Body of pancreas (tissue), 4 donors: ENCODE results near the gene HOXA2. TPM values are rescaled to one million over a fixed set of nuclear protein-coding genes. Genes with fewer than 3 reads are reported as not detected.
A peak's percentile ranks its signal among the peaks of the same experiment; 100 is the strongest.

ENCODE experiments used
- ATAC-seq: fragments of 150-250 bp; one replicate; pipeline ENCODE4 v1.9.1; 2016
- DNase-seq, 4 donors: peaks; one replicate each; pipeline ENCODE4 v3.0.0-alpha.2; 2019
- H3K27ac ChIP-seq, 4 donors: fragments of 200-600 bp; sonication (generic); 1 replicate in 3 of 4; 2 replicates in 1 of 4; pipeline versions ENCODE4 v1.5.1 to v1.6.1; 2016 to 2019; ENCODE audit warnings: mild to moderate bottlenecking in 1 of 4, mixed read lengths in 1 of 4, moderate library complexity in 1 of 4
- H3K27me3 ChIP-seq, 2 donors: fragments of 200-600 bp; sonication (generic); one replicate each; pipeline ENCODE4 v1.6.0; 2016; ENCODE audit warnings: mild to moderate bottlenecking in 1 of 2
- H3K36me3 ChIP-seq, 2 donors: fragments of 200-600 bp; sonication (generic); replicated peaks in 1 of 2; 2 replicates each; pipeline ENCODE4 v1.5.1; 2016; ENCODE audit warnings: low read depth in 2 of 2; ENCODE audit not compliant: insufficient read depth in 1 of 2
- H3K4me1 ChIP-seq: fragments of 200-600 bp; sonication (generic); one replicate; pipeline ENCODE4 v1.6.0; 2016
- H3K4me3 ChIP-seq, 2 donors: fragments of 200-600 bp; sonication (generic); 1 replicate in 1 of 2; 2 replicates in 1 of 2; pipeline ENCODE4 v1.5.1; 2016 to 2019
- H3K9me3 ChIP-seq, 3 donors: fragments of 200-600 bp; sonication (generic); 1 replicate in 2 of 3; 2 replicates in 1 of 3; pipeline ENCODE4 v1.5.1; 2016
- POLR2A ChIP-seq, 3 donors: fragments of 450-650 bp; IDR thresholded peaks; one replicate each; pipeline ENCODE4 v1.6.1; 2016; ENCODE audit warnings: antibody characterized with exemption in 3 of 3, mild to moderate bottlenecking in 2 of 3
- WGBS, 2 donors: methylation state at CpG; one replicate each; pipeline ENCODE4 v1.1.5; 2017; 5-methylcytosine and 5-hydroxymethylcytosine counted together
- intact Hi-C: fragments of 100-400 bp; cut with DNase I; formaldehyde crosslinking; loops from one replicate; pipeline ENCODE4 v1.15.1; 2023
- total RNA-seq, 2 donors: library from RNA; depleted of rRNA; stranded (reverse); fragments of >200 nt; gene quantifications; one replicate each; pipeline ENCODE4 v1.1.0, GENCODE V29; 2016
- TF ChIP-seq, protein P1 (sequence below), 7 experiments: fragments of 450-650 bp in 4 of 7; fragments of 200-600 bp in 3 of 7; sonication (generic) in 3 of 7; IDR thresholded peaks; one replicate each; pipeline ENCODE4 v1.5.1; 2016 to 2019; ENCODE audit warnings: antibody characterized with exemption in 7 of 7

The HOXA2 gene
- total RNA-seq, 2 donors from 2014 or later, result 0.66 TPM; not detected in 1

DNA sequence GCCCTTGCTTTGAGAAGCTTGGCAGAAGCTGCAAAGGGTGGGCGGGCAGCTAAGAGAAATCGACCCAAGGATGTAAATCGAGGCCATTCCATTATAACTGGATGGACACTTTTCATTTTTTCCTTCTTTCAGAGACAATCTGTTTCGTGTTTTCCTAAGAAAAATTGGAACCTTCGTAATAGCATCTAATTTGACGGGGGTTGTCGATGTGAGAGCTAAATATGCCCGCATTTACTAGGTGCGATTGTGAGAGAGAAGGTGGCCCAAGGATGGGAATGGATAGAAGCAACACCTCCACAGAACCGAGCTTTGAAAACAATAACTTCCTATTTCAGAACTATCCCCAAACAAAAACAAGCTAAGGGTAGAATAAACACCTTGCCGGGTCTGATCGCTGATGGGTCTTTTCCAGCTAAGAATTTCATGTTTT is 28.9 kb upstream of the HOXA2 start:
- no peaks in the 10 kb centered on the region for H3K36me3 ChIP-seq
- DNase-seq, result no peak
- H3K27ac ChIP-seq, result peak overlapping the region in 1 of 4 donors; percentile 61
- H3K27me3 ChIP-seq, result peaks cover 0 to 20% of the 10 kb centered on the region in 2 donors
- no peaks in the 10 kb centered on the region for H3K9me3 ChIP-seq
- peaks cover 10% of the 10 kb centered on the region for H3K4me1 ChIP-seq
- intact Hi-C loops, result no loop called here
- 16 to 23% methylated on average over 12 of the region's 12 CpGs for WGBS, 2 donors
- TF ChIP-seq, protein P1, sequence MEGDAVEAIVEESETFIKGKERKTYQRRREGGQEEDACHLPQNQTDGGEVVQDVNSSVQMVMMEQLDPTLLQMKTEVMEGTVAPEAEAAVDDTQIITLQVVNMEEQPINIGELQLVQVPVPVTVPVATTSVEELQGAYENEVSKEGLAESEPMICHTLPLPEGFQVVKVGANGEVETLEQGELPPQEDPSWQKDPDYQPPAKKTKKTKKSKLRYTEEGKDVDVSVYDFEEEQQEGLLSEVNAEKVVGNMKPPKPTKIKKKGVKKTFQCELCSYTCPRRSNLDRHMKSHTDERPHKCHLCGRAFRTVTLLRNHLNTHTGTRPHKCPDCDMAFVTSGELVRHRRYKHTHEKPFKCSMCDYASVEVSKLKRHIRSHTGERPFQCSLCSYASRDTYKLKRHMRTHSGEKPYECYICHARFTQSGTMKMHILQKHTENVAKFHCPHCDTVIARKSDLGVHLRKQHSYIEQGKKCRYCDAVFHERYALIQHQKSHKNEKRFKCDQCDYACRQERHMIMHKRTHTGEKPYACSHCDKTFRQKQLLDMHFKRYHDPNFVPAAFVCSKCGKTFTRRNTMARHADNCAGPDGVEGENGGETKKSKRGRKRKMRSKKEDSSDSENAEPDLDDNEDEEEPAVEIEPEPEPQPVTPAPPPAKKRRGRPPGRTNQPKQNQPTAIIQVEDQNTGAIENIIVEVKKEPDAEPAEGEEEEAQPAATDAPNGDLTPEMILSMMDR (IDR thresholded peaks at IDR 0.05), result no peak
- no peak for TF ChIP-seq POLR2A (IDR thresholded peaks at IDR 0.05)
- no peak for ATAC-seq
- no peak overlapping the region for H3K4me3 ChIP-seq

DNA sequence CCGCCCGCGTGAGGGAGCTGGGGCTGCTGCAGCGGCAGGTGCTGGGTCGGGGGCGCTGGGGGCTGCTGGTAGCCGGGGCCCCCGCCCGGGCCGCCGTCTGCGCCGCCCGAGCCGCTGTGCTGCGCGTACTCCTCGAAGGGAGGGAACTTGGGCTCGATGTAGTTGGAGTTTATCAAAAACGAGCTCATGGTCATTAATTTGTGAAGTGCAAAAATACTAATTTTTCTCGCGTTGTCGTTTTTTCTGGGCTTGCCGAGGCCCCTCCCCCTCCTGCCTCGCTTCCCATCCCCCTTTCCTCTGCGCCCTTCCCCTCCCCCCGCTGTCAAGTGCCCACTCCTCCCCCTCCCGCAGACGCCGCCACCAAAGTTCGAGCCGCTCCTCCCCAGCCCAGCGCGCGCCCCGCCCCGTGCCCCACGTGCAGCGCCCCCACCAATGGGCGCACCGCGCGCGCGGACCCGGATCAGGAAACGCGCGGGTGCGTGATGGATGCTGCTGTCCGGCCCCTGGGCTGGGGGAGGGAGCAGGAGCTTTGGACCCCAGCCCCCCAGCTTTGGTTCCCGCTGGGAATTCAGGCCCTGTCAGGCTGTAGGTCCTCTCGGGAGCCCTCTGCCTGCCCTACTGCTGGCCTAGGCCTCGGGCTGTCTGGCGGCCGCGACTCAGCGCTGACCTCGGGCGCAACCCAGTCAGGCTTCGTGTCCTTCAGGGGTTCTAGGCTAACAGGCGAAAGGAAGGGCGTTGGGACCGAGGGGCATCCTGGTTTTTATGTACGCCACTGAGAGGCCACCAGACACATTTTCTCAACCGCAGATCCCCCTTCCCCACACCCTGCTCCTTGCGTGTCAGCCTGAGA is 28.3 kb upstream of the HOXA2 start, which contains the start of gene HOXA4:
Gene HOXA4, minus strand, starts transcription at position 218 of the 850 bp plus-strand sequence. Its CDS starts 24 bp downstream, at position 194.
- Histone ChIP-seq H3K4me3 (no peak within 1 kb of the TSS), H3K27me3 (peaks cover 0 to 24% of the 10 kb centered on the region in 2 donors), H3K36me3 (no peaks in the 10 kb centered on the region), H3K4me1 (peaks cover 10% of the 10 kb centered on the region), H3K9me3 (no peaks in the 10 kb centered on the region), H3K27ac (peak within 1 kb of the TSS in 2 of 4 donors; percentile 61 to 69)
- peak; percentile 55 to 64 (median 61) for DNase-seq
- TF ChIP-seq, protein P1 (IDR thresholded peaks at IDR 0.05), result no peak
- TF ChIP-seq POLR2A (IDR thresholded peaks at IDR 0.05), result peak in 2 of 3 donors; percentile 34 to 37
- intact Hi-C loops, result no loop called here
- WGBS, 2 donors, result 10 to 15% methylated on average over 36 to 63 of the region's 67 CpGs
- ATAC-seq, result peak; percentile 78

DNA sequence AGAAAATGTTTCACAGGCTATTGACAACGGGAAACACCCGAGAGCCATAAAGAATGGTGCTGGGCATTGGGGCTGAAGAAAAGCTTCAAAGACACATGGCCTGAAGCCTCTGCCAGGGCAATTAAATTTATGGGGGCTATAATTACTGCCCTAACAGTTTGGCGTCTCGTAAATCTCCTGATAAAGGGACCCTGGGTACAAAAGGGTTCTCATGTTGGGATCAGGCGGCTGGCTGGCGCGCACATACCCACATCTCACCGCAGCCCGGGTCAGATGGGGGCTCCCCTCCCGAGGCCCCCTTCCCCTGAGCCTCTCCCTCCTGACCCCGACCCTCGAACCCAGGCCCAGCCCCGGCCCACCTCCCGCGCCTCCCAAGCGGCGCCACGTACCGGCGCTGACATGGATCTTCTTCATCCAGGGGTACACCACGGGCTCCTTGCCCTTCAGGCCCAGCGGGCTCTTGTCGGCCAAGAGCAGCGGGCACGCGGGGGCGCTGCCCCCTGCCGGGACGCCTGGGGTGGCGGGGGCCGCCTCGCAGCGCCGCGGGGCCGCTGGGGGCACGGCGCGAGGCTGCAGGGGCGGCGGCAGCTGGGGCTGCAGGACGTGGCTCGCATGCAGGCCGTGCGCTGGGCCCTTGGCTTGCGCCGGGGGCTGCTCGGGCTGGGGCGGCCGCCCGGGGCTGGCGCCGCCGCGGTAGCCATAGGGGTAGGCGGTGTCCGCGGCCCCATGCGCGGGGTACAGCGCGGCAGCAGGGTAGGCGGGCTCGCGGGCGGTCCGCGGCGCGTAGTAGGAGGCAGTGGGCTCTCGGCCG is 27.5 kb upstream of the HOXA2 start:
- no peaks in the 10 kb centered on the region for H3K9me3 ChIP-seq
- H3K4me1 ChIP-seq, result peaks cover 10% of the 10 kb centered on the region
- intact Hi-C loops, result no loop called here
- TF ChIP-seq, protein P1 (IDR thresholded peaks at IDR 0.05), result no peak
- no peak for TF ChIP-seq POLR2A (IDR thresholded peaks at IDR 0.05)
- no peaks in the 10 kb centered on the region for H3K36me3 ChIP-seq
- H3K27ac ChIP-seq, result peak overlapping the region in 2 of 4 donors; percentile 48 to 56
- no peak for DNase-seq
- no peak overlapping the region for H3K4me3 ChIP-seq
- H3K27me3 ChIP-seq, result peaks cover 0 to 28% of the 10 kb centered on the region in 2 donors
- peak; percentile 38 for ATAC-seq
- WGBS, 2 donors, result 9 to 15% methylated on average over 18 to 44 of the region's 72 CpGs

DNA sequence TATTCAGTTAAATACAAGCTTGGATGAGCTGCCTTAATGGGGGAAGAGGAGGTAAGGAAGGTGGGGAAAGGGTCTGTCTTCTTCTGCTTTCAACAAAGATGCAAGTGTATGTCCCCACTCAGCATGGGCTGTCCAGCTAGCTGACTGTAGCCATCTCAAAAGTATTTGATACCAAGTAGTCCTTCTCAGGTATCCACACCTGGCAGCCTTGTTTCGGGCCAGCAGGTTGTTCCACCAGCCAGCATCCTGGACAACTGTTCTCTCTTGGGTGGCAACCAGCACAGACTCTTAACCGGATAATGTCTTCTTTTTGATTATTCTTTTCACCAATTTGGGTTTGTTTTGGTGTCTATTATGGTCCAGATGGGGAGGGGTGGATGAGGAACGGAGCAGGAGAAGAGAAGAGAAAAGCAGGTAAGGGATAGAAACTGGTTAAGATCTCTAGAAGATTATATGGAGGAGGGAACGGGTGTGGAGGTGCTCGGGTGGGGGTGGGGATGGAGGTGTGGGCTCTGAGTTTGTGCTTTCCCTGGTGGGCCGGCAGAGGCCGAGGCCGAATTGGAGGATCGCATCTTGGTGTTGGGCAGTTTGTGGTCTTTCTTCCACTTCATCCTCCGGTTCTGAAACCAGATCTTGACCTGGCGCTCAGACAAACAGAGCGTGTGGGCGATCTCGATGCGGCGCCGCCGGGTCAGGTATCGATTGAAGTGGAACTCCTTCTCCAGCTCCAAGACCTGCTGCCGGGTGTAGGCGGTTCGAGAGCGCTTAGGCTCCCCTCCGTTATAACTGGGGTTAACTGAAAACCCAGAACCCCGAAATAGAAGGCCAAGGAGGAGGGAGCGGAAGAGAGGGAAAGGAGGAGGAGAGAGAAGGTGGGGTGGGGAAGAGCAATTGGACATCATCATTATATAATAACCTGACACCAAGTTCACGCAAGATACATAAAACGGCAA is 26.6 kb upstream of the HOXA2 start:
- Histone ChIP-seq H3K27me3 (peaks cover 0 to 36% of the 10 kb centered on the region in 2 donors), H3K36me3 (no peaks in the 10 kb centered on the region), H3K4me1 (peaks cover 10% of the 10 kb centered on the region), H3K27ac (no peak overlapping the region), H3K4me3 (no peak overlapping the region), H3K9me3 (no peaks in the 10 kb centered on the region)
- intact Hi-C loops, result no loop called here
- no peak for TF ChIP-seq POLR2A (IDR thresholded peaks at IDR 0.05)
- TF ChIP-seq, protein P1 (IDR thresholded peaks at IDR 0.05), result no peak
- ATAC-seq (no peak), DNase-seq (no peak)
- WGBS, 2 donors, result 17 to 25% methylated on average over 18 to 28 of the region's 28 CpGs
